Forelimb muscle (tissue), 1 donor: Measurements from ENCODE around the gene TBX10. TPM values are rescaled to one million over a fixed set of nuclear protein-coding genes. Genes with fewer than 3 reads are reported as not detected.
A peak's percentile ranks its signal among the peaks of the same experiment; 100 is the strongest.
"Not testable (repeated sequence)": the region's sequence is repeated elsewhere in the genome, so short reads cannot be mapped to it uniquely, and the experiment has no call there.

Source experiments
- DNase-seq: peaks from one replicate; pipeline ENCODE4 v3.0.0-alpha.2; 2013; ENCODE audit warnings: low read depth
- polyA plus RNA-seq: library from polyadenylated mRNA; unstranded; fragments of 120-200 nt; gene quantifications from one replicate; pipeline ENCODE4 v1.2.1, GENCODE V29; 2013; ENCODE audit not compliant: insufficient read length

The TBX10 gene
- polyA plus RNA-seq, 1 donor = not detected

DNA sequence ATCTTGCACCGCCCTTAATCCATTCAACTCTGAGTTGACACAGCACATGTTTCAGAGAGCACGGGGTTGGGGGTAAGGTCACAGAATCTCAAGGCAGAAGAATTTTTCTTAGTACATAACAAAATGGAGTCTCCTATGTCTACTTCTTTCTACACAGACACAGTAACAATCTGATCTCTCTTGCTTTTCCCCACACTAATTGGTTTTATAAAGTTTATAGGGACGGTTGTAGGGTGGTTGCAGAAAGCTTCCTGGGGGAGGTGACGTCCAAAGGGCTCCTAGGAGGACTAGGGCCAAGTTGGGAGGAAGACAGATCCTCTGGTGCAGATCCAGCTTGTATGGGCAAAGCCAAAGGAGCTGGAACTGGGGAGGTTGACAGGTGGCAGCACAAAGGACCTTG is 35.4 kb downstream of the TBX10 start:
- not testable (repeated sequence) for DNase-seq

DNA sequence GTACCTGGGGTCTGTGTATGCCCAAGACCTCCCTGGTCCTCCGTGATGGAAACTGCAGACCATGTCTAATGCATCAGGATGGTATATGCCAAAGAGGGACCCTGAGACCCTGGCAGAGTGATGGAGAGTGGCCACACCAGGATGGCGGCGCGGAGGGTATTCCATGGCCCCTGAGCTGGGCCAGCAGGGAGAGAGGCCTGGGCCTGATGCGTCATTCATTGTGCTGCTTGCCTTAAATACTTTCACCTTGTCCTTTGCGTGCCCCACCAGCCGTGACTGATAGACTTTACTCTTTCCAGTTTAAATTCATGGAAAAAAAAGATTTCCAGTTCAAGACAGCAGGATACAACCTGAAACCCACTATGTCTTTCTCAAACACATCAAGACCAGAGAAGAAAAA is 38.5 kb downstream of the TBX10 start:
- no peak for DNase-seq

DNA sequence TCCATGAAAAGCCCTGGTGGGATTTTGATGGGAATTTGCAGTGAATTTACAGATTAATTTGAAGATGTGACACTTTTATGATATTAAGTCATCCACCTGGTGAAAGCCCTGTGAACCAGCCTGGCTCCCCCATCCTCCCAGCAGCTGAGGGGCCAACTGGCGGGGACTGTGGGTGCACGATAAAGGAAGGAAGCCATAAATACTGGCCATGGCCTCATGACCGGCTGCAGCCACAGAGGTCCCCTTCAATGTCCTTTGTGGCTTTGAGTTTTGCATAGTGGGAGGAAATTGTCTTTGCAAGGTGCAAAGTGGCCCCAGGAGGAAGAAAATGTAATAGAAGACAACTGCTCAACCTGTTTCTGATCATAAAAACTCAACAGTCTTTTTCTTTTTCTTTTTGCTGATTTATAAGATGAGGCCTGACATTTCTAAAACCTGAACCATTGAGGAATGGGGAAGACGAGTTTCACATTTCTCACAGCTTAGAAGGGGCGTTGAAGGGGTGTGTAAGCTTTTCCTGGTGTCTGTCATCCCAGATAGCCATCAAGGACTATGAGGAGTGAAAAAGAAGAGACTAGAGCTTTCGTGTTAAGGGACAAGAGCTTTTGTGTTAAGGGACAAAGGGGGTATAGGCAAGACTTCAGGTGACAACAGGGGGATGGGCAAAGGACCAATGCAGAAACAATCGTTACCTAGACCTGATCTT is 39.1 kb downstream of the TBX10 start:
- DNase-seq = no peak

DNA sequence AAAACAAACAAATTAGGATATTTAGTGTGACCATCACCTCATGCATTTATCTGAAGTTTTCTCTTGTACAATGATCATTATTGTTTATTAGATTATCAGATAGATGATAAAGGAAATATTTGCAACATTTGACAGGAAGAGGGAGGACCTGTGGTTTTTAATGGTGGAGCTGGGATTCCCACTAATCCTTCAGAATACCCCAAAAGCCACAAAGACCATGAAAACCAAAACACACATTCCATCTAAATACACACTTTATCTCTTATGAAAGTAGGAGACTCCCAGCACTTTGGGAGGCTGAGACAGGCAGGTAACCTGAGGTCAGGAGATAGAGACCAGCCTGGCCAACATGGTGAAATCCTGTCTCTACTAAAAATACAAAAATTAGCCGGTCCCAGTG is 40.4 kb downstream of the TBX10 start:
- no peak for DNase-seq

DNA sequence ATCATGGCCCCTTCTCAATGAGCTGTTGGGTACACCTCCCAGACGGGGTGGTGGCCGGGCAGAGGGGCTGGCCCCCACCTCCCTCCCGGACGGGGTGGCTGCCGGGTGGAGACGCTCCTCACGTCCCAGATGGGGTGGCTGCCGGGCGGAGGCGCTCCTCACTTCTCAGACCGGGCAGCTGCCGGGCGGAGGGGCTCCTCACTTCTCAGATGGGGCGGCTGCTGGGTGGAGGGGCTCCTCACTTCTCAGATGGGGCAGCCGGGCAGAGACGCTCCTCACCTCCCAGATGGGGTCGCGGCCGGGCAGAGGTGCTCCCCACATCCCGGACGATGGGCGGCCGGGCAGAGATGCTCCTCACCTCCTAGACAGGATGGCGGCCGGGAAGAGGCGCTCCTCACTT is 41.6 kb downstream of the TBX10 start:
- DNase-seq = not testable (repeated sequence)

DNA sequence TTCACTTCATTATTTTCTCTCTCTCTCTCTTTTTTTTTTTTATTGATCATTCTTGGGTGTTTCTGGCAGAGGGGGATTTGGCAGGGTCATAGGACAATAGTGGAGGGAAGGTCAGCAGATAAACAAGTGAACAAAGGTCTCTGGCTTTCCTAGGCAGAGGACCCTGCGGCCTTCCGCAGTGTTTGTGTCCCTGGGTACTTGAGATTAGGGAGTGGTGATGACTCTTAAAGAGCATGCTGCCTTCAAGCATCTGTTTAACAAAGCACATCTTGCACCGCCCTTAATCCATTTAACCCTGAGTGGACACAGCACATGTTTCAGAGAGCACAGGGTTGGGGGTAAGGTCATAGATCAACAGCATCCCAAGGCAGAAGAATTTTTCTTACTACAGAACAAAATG is 42.1 kb downstream of the TBX10 start:
- not testable (repeated sequence) for DNase-seq

- DNase-seq = no peak
These were observed 42.7 kb downstream of the TBX10 start for GRCh38 chr11:67596753-67597300.

DNA sequence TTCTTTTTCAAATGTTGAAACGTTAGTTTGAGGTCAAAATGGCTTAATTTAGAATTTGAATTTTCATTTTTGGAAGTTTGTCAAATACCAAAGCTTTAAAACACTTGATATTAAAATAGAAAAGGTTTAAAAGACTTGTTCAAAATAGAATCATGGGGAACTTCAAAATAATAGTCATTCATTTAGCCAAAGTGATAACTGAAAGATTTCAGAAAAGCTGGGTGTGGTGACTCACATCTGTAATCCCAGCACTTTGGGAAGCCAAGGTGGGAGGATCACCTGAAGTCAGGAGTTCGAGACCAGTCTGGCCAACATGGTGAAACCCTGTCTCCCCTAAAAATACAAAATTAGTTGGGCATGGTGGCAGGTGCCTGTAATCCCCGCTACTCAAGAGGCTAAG is 45.1 kb downstream of the TBX10 start:
- DNase-seq = no peak

DNA sequence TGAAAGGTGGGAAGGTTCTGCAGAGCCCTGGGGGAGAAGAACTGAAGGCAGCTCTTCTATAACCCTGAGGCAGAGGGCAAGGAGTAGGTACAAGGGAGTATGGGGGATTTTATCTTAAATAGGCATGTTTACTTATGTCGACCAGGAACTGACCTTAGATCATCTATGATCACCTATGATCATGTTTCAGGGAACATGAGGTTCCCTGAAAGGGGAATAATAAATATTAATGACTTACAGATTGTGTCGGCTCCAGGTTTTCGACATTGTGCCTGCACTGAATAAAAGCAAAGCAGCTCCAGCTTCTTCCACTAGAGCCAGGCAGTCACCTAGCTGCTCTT is 46.0 kb downstream of the TBX10 start:
- DNase-seq = no peak

DNA sequence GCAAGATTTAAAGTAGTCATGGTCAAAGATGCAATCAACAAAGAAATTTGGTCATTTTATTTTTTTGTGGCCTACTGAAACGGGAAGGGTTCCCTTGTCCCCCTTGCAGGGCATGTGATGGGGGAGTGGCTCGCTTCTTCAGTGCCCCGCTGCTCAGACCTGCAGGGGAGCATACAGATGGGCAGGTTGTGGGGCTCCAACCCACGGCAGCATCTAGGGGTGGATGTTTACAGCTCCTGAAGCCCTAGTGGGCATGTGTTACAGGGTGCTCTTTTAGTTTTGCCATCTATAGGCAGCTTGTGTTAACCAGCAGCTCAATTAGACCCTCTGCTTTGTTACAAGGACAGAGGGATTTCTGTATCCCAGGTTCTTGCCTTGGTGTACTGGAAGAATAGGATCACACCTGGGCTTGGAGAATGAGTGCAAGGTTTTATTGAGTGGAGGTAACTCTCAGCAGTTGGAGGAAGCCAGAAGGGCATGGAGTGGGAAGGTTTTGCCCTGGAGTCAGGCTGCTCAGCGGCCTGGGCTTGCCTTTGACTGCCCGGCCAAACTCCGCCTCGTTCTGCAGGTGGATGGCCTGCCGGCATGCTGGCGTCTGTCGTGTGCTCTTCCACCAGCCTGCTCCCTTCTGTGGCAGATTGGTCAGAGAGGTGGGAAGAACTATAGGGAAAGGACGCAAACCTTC is 46.5 kb downstream of the TBX10 start:
- DNase-seq = no peak

GRCh38 chr11:67588899-67589415 is 50.6 kb downstream of the TBX10 start:
- DNase-seq = not testable (repeated sequence)

DNA sequence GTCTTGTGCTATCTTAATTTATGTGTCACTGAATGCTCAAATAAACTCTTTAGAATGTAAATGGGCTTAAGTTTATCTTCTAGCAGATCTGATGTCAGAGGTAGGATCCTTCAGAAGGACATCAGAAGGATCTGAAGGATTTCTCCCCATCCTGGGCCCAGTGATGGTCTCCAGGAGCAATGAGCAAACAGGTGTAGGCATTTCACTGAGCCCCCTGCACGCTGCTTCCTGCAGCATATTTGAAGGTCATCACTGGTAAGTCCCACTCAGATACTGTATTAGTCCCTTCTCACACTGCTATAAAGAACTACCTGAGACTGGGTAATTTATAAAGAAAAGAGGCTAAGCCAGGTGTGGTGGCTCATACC is 51.4 kb downstream of the TBX10 start:
- no peak for DNase-seq

GRCh38 chr11:67586568-67587250 is 52.9 kb downstream of the TBX10 start:
- DNase-seq = no peak

- no peak for DNase-seq
These were observed 53.7 kb downstream of the TBX10 start for GRCh38 chr11:67585911-67586310.

DNA sequence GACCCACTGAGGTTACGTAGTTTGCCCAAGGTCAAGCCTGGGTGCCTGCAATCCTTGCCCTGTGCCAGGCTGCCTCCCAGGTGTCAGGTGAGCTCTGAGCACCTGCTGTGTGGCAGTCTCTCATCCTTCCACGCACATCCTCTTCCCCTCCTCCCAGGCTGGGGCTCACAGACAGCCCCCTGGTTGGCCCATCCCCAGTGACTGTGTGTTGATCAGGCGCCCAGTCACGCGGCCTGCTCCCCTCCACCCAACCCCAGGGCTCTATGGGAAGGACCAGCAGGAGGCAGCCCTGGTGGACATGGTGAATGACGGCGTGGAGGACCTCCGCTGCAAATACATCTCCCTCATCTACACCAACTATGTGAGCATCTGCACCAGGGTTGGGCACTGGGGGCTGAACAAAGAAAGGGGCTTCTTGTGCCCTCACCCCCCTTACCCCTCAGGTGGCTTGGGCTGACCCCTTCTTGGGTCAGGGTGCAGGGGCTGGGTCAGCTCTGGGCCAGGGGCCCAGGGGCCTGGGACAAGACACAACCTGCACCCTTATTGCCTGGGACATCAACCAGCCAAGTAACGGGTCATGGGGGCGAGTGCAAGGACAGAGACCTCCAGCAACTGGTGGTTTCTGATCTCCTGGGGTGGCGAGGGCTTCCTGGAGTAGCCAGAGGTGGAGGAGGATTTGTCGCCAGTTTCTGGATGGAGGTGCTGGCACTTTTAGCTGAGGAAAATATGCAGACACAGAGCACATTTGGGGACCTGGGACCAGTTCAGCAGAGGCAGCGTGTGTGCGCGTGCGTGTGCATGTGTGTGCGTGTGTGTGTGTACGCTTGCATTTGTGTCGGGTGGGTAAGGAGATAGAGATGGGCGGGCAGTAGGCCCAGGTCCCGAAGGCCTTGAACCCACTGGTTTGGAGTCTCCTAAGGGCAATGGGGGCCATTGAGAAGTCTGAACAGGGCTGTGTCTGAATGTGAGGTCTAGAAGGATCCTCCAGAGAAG is 54.4 kb downstream of the TBX10 start:
- no peak for DNase-seq

GRCh38 chr11:67584205-67584880 is 55.2 kb downstream of the TBX10 start:
- DNase-seq = no peak

- DNase-seq = peak; percentile 67
These were observed 56.0 kb downstream of the TBX10 start, which contains the start of gene GSTP1 for GRCh38 chr11:67583247-67584204. GSTP1 (plus strand) TSS chr11:67583812; CDS start chr11:67583844, 32 bp downstream.

DNA sequence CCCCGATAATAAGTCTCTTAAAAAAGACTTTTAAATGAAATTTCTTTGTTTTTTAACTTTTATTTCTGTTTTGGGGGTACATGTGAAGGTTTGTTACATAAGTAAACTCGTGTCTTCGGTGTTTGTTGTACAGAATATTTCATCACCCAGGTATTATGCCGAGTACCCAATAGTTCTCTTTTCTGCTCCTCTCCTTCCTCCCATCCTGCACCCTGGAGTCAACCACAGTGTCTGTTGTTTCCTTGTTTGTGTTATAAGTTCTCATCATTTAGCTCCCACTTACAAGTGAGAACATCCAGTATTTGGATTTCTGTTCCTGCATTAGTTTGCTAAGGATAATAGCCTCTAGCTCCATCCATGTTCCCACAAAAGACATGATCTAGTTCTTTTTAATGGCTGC is 57.6 kb downstream of the TBX10 start:
- DNase-seq = no peak

GRCh38 chr11:67581469-67581868 is 58.1 kb downstream of the TBX10 start:
- DNase-seq = no peak
